ENCODE measurements around the gene CNOT4. TPM values are rescaled to one million over a fixed set of nuclear protein-coding genes. Genes with fewer than 3 reads are reported as not detected.

CNOT4 gene
- total RNA-seq, 1 donor from 2014 or later: 32.1 TPM

GRCh38 chr7:135512135-135512887, 2.4 kb upstream of the CNOT4 start:
- H3K9me3 Mint-ChIP-seq: no peaks in the 10 kb centered on the region
- no peak overlapping the region for H3K4me3 Mint-ChIP-seq
- TF ChIP-seq, protein P1, sequence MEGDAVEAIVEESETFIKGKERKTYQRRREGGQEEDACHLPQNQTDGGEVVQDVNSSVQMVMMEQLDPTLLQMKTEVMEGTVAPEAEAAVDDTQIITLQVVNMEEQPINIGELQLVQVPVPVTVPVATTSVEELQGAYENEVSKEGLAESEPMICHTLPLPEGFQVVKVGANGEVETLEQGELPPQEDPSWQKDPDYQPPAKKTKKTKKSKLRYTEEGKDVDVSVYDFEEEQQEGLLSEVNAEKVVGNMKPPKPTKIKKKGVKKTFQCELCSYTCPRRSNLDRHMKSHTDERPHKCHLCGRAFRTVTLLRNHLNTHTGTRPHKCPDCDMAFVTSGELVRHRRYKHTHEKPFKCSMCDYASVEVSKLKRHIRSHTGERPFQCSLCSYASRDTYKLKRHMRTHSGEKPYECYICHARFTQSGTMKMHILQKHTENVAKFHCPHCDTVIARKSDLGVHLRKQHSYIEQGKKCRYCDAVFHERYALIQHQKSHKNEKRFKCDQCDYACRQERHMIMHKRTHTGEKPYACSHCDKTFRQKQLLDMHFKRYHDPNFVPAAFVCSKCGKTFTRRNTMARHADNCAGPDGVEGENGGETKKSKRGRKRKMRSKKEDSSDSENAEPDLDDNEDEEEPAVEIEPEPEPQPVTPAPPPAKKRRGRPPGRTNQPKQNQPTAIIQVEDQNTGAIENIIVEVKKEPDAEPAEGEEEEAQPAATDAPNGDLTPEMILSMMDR (conservative IDR thresholded peaks at IDR 0.05): peak; percentile 79
- H3K27ac Mint-ChIP-seq: no peak overlapping the region
- H3K27me3 Mint-ChIP-seq: no peaks in the 10 kb centered on the region
- H3K4me1 Mint-ChIP-seq (ENCODE audit: unreplicated experiment): peaks cover 9% of the 10 kb centered on the region
- DNase-seq (ENCODE audit: extremely low spot score, unreplicated experiment): no peak
- H3K36me3 Mint-ChIP-seq: no peaks in the 10 kb centered on the region

- Mint-ChIP-seq H3K9me3 (no peaks in the 10 kb centered on the region), H3K36me3 (no peaks in the 10 kb centered on the region), H3K4me3 (no peak overlapping the region), H3K4me1 (ENCODE audit: unreplicated experiment) (peaks cover 14% of the 10 kb centered on the region), H3K27me3 (no peaks in the 10 kb centered on the region), H3K27ac (no peak overlapping the region)
- no peak for DNase-seq (ENCODE audit: extremely low spot score, unreplicated experiment)
- TF ChIP-seq, protein P1 (conservative IDR thresholded peaks at IDR 0.05): no peak
Observed at GRCh38 chr7:135510592-135511183, 786 bp upstream of the CNOT4 start.

DNA sequence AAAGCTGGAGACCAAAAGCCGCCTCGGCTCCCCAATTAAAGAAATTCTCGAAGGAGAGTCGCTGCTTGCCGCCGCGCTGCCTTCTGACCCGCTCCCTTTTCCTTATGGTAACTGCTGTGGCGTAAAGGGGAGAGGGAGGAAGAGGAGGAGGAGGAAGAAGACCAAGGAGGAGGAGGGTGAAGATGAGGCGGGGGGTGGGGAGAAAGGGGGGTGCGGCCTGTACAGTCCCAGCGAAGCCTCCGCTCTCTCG, 388 bp downstream of the CNOT4 start:
- H3K27ac Mint-ChIP-seq: no peak overlapping the region
- H3K4me1 Mint-ChIP-seq (ENCODE audit: unreplicated experiment): peaks cover 14% of the 10 kb centered on the region
- TF ChIP-seq, protein P1 (conservative IDR thresholded peaks at IDR 0.05): no peak
- no peak overlapping the region for H3K4me3 Mint-ChIP-seq
- H3K9me3 Mint-ChIP-seq: no peaks in the 10 kb centered on the region
- no peaks in the 10 kb centered on the region for H3K36me3 Mint-ChIP-seq
- H3K27me3 Mint-ChIP-seq: no peaks in the 10 kb centered on the region
- no peak for DNase-seq (ENCODE audit: extremely low spot score, unreplicated experiment)

DNA sequence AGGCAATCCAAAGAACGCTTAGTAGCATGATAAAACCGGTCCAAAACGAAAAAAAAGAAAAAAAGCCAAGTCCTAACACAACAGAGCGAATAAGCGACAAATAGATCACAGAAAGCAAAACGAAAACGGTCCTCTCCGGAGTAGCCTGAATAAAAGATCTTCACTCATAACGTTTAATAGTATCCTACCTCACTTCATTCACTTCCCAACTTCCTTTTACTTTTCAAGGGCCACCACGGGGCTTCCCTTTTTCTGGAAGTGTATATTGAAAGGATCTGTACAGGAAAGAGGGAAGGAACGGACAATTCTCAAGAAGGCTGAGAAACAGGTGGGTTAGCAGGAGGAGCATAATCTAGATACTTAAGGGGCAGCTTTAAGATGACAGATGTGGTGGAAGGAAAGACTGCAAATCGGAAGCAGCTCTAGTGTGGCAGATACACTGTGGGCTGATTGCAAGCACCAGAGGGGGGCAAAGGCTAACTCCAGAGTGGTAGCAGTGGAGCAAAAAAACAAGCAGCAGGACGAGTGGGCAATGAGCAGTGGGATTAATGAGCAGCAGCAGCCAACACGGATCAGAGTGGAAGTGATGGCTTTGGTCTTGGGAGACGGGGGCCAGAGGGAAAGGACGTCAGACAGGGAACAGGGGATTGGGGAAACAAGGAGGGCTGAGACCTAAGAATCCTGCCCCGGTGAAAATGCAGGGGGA, 866 bp downstream of the CNOT4 start:
- TF ChIP-seq, protein P1 (conservative IDR thresholded peaks at IDR 0.05): no peak
- Mint-ChIP-seq H3K9me3 (no peaks in the 10 kb centered on the region), H3K27ac (no peak overlapping the region), H3K4me3 (no peak overlapping the region), H3K36me3 (no peaks in the 10 kb centered on the region), H3K4me1 (ENCODE audit: unreplicated experiment) (peaks cover 14% of the 10 kb centered on the region), H3K27me3 (no peaks in the 10 kb centered on the region)
- DNase-seq (ENCODE audit: extremely low spot score, unreplicated experiment): no peak

DNA sequence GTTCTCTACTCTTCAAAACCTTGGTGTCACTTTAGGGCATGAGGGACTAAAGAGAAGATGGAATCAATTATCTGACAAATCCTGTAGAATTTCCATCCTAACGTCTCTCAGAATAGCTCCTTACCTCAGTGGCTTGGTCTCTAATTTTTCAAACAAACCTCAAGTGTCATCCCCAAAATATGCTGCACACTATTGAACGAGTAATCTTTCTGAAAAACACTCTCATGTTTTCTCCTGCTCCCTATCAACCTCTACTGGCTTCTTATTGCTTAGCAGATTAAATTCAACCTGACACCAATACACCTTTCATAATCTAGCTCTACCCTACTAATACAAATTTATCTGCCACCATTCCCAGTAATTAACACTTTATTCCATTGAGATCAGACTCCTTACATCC, 8.5 kb downstream of the CNOT4 start:
- Mint-ChIP-seq H3K9me3 (no peaks in the 10 kb centered on the region), H3K36me3 (no peaks in the 10 kb centered on the region), H3K4me3 (no peak overlapping the region), H3K27ac (no peak overlapping the region), H3K4me1 (ENCODE audit: unreplicated experiment) (peaks cover 14% of the 10 kb centered on the region), H3K27me3 (no peaks in the 10 kb centered on the region)
- no peak for DNase-seq (ENCODE audit: extremely low spot score, unreplicated experiment)
- TF ChIP-seq, protein P1 (conservative IDR thresholded peaks at IDR 0.05): no peak

Measured in type B pancreatic cell (in vitro differentiated cells).